GM12878 (cell line): Measurements from ENCODE around the gene GAB1. TPM values are rescaled to one million over a fixed set of nuclear protein-coding genes. Genes with fewer than 3 reads are reported as not detected.

Experiments
- ATAC-seq: fragments of 200-7000 bp; cut with Tn5 transposase; 3 replicates; pipeline ENCODE4 v1.9.1; 2020; ENCODE audit warnings: mild to moderate bottlenecking, moderate library complexity
- BruUV-seq: library from RNA; stranded (reverse); fragments of 400-500 nt; replicated peaks from 2 replicates; lab custom pipeline; 2021; lab: Mats Ljungman, UMichigan
- CTCF ChIA-PET: fragments of 300-600 bp; sonication (Branson Sonifier 250); formaldehyde crosslinking; extraction: SDS; loops from one replicate; lab custom pipeline; 2021; ENCODE audit warnings: inconsistent platforms; lab: Yijun Ruan, JAX
- POLR2A ChIA-PET: fragments of 350-600 bp; formaldehyde crosslinking; extraction: SDS; loops from one replicate; lab custom pipeline; 2021; ENCODE audit warnings: inconsistent platforms; lab: Charles Lee
- RAD21 ChIA-PET: fragments of 300-600 bp; sonication (Branson Sonifier 250); formaldehyde crosslinking; loops from one replicate; lab custom pipeline; 2023; ENCODE audit warnings: antibody characterized with exemption; ENCODE audit not compliant: unreplicated experiment; lab: Charles Lee
- SMC1A ChIA-PET: fragments of 300-600 bp; sonication (Branson Sonifier 250); formaldehyde crosslinking; loops from one replicate; lab custom pipeline; 2023; ENCODE audit not compliant: unreplicated experiment, uncharacterized antibody; lab: Charles Lee
- DNase-seq: peaks from one replicate; pipeline ENCODE4 v3.0.0-alpha.2; 2011; ENCODE audit warnings: low read depth, low spot score
- FAIRE-seq: peaks from 3 replicates; lab custom pipeline; 2011; peaks lifted over from hg19 to GRCh38; lab: Jason Lieb, UNC
- H2AFZ ChIP-seq: 2 replicates; pipeline ENCODE4 v1.6.0; 2011; ENCODE audit warnings: low read depth, low read length, control low read depth; ENCODE audit not compliant: control insufficient read depth
- H3K27ac ChIP-seq: 2 replicates; pipeline ENCODE4 v1.5.1; 2011; ENCODE audit warnings: control low read depth; ENCODE audit not compliant: control insufficient read depth, insufficient read depth
- H3K27me3 ChIP-seq, 2 experiments: replicated peaks in 1 of 2; 2 replicates each; pipeline versions ENCODE4 v1.6.0 to v1.6.1; 2011; ENCODE audit warnings: low read length in 1 of 2; ENCODE audit not compliant: control insufficient read depth in 2 of 2, insufficient read depth in 2 of 2
- H3K36me3 ChIP-seq, 2 experiments: 2 replicates each; pipeline ENCODE4 v1.5.1; 2011; ENCODE audit warnings: low read length in 1 of 2; ENCODE audit not compliant: control insufficient read depth in 2 of 2, insufficient read depth in 2 of 2
- H3K4me1 ChIP-seq: 2 replicates; pipeline ENCODE4 v1.6.1; 2011; ENCODE audit warnings: mild to moderate bottlenecking, low read length, moderate library complexity, mixed read lengths; ENCODE audit not compliant: control insufficient read depth, insufficient read depth
- H3K4me2 ChIP-seq: 2 replicates; pipeline ENCODE4 v1.6.0; 2011; ENCODE audit warnings: control low read depth; ENCODE audit not compliant: control insufficient read depth, insufficient read depth
- H3K4me3 ChIP-seq: fragments of 200-600 bp; sonication (generic); 2 replicates; pipeline ENCODE4 v1.5.1; 2016
- H3K79me2 ChIP-seq: 2 replicates; pipeline ENCODE4 v1.6.0; 2011; ENCODE audit warnings: low read length; ENCODE audit not compliant: control insufficient read depth, insufficient read depth
- H3K9ac ChIP-seq: 2 replicates; pipeline ENCODE4 v1.8.0; 2011; ENCODE audit warnings: low read length, control low read depth, mixed read lengths; ENCODE audit not compliant: control insufficient read depth, insufficient read depth
- H3K9me3 ChIP-seq: replicated peaks from 3 replicates; pipeline ENCODE4 v1.5.1; 2011; ENCODE audit warnings: mild to moderate bottlenecking, low read length; ENCODE audit not compliant: control insufficient read depth, insufficient read depth
- H4K20me1 ChIP-seq: 2 replicates; pipeline ENCODE4 v1.6.0; 2011; ENCODE audit not compliant: control insufficient read depth, insufficient read depth
- CHD2 ChIP-seq: IDR thresholded peaks from 2 replicates; pipeline ENCODE4 v1.6.1; 2011; ENCODE audit warnings: low read depth, low read length, improper control_type of control experiment, borderline replicate concordance
- RELA ChIP-seq: fragments of 450-650 bp; IDR thresholded peaks from 2 replicates; pipeline ENCODE4 v1.8.0; 2014; ENCODE audit warnings: borderline replicate concordance; ENCODE audit not compliant: partially characterized antibody
- SIX5 ChIP-seq: IDR thresholded peaks from 2 replicates; pipeline ENCODE4 v1.6.1; 2011; ENCODE audit warnings: mild to moderate bottlenecking, low read depth, low read length, moderate library complexity; ENCODE audit not compliant: severe bottlenecking
- SREBF1 ChIP-seq: IDR thresholded peaks from 2 replicates; pipeline ENCODE4 v1.6.1; 2012; ENCODE audit warnings: mild to moderate bottlenecking, low read length
- SUPT20H ChIP-seq: IDR thresholded peaks from 2 replicates; pipeline ENCODE4 v1.6.1; 2011; ENCODE audit warnings: low read depth, mild to moderate bottlenecking, low read length, moderate library complexity, borderline replicate concordance; ENCODE audit not compliant: control insufficient read depth
- ZNF384 ChIP-seq: IDR thresholded peaks from 2 replicates; pipeline ENCODE4 v1.6.1; 2012; ENCODE audit warnings: low read depth, mild to moderate bottlenecking, low read length, improper control_type of control experiment, borderline replicate concordance
- ZSCAN29 ChIP-seq: fragments of 450-650 bp; IDR thresholded peaks from 2 replicates; pipeline ENCODE4 v1.6.1; 2017; ENCODE audit warnings: mild to moderate bottlenecking, moderate library complexity
- WGBS: methylation state at CpG from one replicate; pipeline ENCODE4 v1.1.6; 2016; ENCODE audit warnings: low lambda C conversion rate; ENCODE audit not compliant: insufficient replicate concordance, insufficient coverage; ENCODE audit errors: missing lambda C conversion rate; 5-methylcytosine and 5-hydroxymethylcytosine counted together
- in situ Hi-C: fragments of 300-500 bp; cut with MboI; formaldehyde crosslinking; loops from 9 replicates; pipeline ENCODE4 v1.14.3; 2018; ENCODE audit warnings: mixed read lengths
- intact Hi-C: fragments of 100-400 bp; cut with micrococcal nuclease; formaldehyde crosslinking; loops from one replicate; pipeline ENCODE4 v1.14.2; 2022; ENCODE audit not compliant: unreplicated experiment
- polyA plus RNA-seq, 11 experiments: library from polyadenylated mRNA; depleted of rRNA in 4 of 11; unstranded in 6 of 11; stranded (reverse) in 5 of 11; fragments of >200 nt; fragmentation: Nextera tagmentation in 4 of 11; fragmentation: Illumina TruSeq in 1 of 11; extraction: Ambion mirVana in 4 of 11; extraction: Trizol in 1 of 11; gene quantifications; 1 replicate in 1 of 11; 2 replicates in 10 of 11; pipeline versions ENCODE4 v1.2.1 to v1.2.3, GENCODE V29; 2011 to 2016; ENCODE audit warnings: inconsistent platforms in 2 of 11, missing spikeins in 2 of 11, low read depth in 1 of 11
- total RNA-seq, 4 experiments: library from RNA; depleted of rRNA in 3 of 4; stranded (reverse); fragments of >200 nt in 3 of 4; fragmentation: Illumina TruSeq in 1 of 4; extraction: Trizol in 1 of 4; gene quantifications; 2 replicates each; pipeline versions ENCODE4 v1.2.1 to v1.2.3, GENCODE V29; 2013 to 2021

Gene GAB1
- total and polyA plus RNA-seq, 10 of the 15 experiments (the other 5 are each of a cell fraction or from before 2014, with no cell fraction given) = 0.37 to 5.3 (median 3.2) TPM

- Histone ChIP-seq H3K4me3 (no peak overlapping the region), H3K4me1 (no peaks in the 10 kb centered on the region), H3K79me2 (no peaks in the 10 kb centered on the region), H3K9me3 (no peaks in the 10 kb centered on the region), H4K20me1 (peaks cover 1% of the 10 kb centered on the region; the same call in 1 of the 2 replicates), H2AFZ (no peak overlapping the region), H3K4me2 (no peak overlapping the region), H3K27ac (no peak overlapping the region), H3K36me3 (no peaks in the 10 kb centered on the region), H3K27me3 (no peaks in the 10 kb centered on the region), H3K9ac (no peak overlapping the region)
- 54% methylated on average over 4 of the region's 4 CpGs for WGBS
- CTCF ChIA-PET = interaction anchor here (1.0 to 1.6 kb wide), 2 partner anchors 14 to 32 kb away, joined by 4 to 7 read pairs; no protein-coding TSS in a partner anchor
- SMC1A ChIA-PET = interaction anchor here (0.7 to 4.1 kb wide), 6 partner anchors 8 to 47 kb away, joined by 3 to 35 read pairs (median 4); partner anchors contain the start of gene GAB1
- no TSS peak for BruUV-seq
- FAIRE-seq = no peak
- no peak for DNase-seq
- POLR2A ChIA-PET = interaction anchor here (9.7 kb wide), 1 partner anchor 10 kb away, joined by 94 read pairs; no protein-coding TSS in a partner anchor
- TF ChIP-seq ZNF384 (no peak), SREBF1 (no peak), ZSCAN29 (no peak), SUPT20H (no peak), SIX5 (no peak), RELA (no peak), CHD2 (no peak)
- ATAC-seq = no peak
- RAD21 ChIA-PET = interaction anchor here (1.5 to 6.8 kb wide), 4 partner anchors 9 to 30 kb away, joined by 3 to 63 read pairs (median 13); no protein-coding TSS in a partner anchor
- intact Hi-C loops = no loop called here
- in situ Hi-C loops = no loop called here
These were observed 8.1 kb downstream of the GAB1 start for GRCh38 chr4:143344774-143345173.
